Breast epithelium (tissue), 3 donors: ENCODE data around the gene DCAF15.

Source experiments
- POLR2A ChIP-seq: fragments of 450-650 bp; IDR thresholded peaks from one replicate; pipeline ENCODE4 v1.6.1; 2016; ENCODE audit warnings: antibody characterized with exemption, mild to moderate bottlenecking, moderate library complexity
- TF ChIP-seq, protein P1 (sequence below), 3 donors: fragments of 450-650 bp; IDR thresholded peaks; one replicate each; pipeline ENCODE4 v1.5.1; 2016 to 2017; ENCODE audit warnings: antibody characterized with exemption in 3 of 3, mild to moderate bottlenecking in 3 of 3, moderate library complexity in 3 of 3

DNA sequence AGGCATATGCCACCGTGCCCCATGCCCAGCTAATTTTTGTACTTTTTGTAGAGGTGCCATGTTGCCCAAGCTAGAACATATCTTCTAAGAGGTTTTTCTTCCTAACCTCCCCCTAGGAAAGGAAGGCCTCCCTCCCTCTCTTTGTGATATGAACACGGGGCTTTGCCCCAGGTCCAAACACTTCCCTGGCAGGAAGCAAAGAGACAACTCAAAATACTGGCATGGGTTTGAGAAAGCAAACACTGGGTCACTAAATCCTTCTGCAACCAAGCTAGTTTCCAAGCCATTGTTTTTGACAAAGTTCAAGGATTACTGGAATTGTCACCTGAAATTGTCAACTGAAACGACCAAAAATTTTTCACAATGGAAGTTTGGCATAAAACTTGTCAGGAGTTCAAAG lies 37.5 kb upstream of the DCAF15 start:
- TF ChIP-seq, protein P1, sequence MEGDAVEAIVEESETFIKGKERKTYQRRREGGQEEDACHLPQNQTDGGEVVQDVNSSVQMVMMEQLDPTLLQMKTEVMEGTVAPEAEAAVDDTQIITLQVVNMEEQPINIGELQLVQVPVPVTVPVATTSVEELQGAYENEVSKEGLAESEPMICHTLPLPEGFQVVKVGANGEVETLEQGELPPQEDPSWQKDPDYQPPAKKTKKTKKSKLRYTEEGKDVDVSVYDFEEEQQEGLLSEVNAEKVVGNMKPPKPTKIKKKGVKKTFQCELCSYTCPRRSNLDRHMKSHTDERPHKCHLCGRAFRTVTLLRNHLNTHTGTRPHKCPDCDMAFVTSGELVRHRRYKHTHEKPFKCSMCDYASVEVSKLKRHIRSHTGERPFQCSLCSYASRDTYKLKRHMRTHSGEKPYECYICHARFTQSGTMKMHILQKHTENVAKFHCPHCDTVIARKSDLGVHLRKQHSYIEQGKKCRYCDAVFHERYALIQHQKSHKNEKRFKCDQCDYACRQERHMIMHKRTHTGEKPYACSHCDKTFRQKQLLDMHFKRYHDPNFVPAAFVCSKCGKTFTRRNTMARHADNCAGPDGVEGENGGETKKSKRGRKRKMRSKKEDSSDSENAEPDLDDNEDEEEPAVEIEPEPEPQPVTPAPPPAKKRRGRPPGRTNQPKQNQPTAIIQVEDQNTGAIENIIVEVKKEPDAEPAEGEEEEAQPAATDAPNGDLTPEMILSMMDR (IDR thresholded peaks at IDR 0.05) = no peak
- TF ChIP-seq POLR2A = no peak
